ENCODE results near the gene PARP16. TPM values are rescaled to one million over a fixed set of nuclear protein-coding genes. Genes with fewer than 3 reads are reported as not detected.

Gene PARP16
- total RNA-seq, 1 experiment from 2014 or later, result 9.7 TPM

- Histone ChIP-seq H4K20me1 (ENCODE audit: insufficient read depth) (no peaks in the 10 kb centered on the region), H3K4me2 (ENCODE audit: low read length) (no peak overlapping the region), H3K27me3 (ENCODE audit: insufficient read depth, low read length) (no peaks in the 10 kb centered on the region), H3K4me1 (ENCODE audit: control insufficient read depth in 1 of 2, insufficient read depth in 2 of 2, low read length in 2 of 2) (peaks cover 11 to 24% of the 10 kb centered on the region in 2 experiments), H3K4me3 (replicated peaks in 1 of 2; ENCODE audit: low read depth in 1 of 2, low read length in 2 of 2) (no peak overlapping the region), H3K9ac (ENCODE audit: low read length) (no peak overlapping the region), H2AFZ (ENCODE audit: low read depth, low read length, poor library complexity, severe bottlenecking) (no peak overlapping the region), H3K36me3 (ENCODE audit: control insufficient read depth in 1 of 2, insufficient read depth in 2 of 2, low read length in 2 of 2) (no peaks in the 10 kb centered on the region), H3K79me2 (ENCODE audit: insufficient read depth, low read length) (no peaks in the 10 kb centered on the region), H3K9me2 (ENCODE audit: insufficient read depth) (no peaks in the 10 kb centered on the region), H3K27ac (ENCODE audit: low read depth, low read length) (no peak overlapping the region), H3K9me3 (ENCODE audit: control insufficient read depth in 1 of 2, insufficient read depth in 1 of 2, low read depth in 1 of 2, low read length in 2 of 2) (no peaks in the 10 kb centered on the region)
- ChIA-PET RAD21 (ENCODE audit: low non-redundant PET in 1 of 2, low total read pairs in 2 of 2, uncharacterized antibody in 2 of 2, unreplicated experiment in 2 of 2) (no interaction called here), POLR2A (interaction anchor here (1.3 kb wide), 1 partner anchor 15 kb away, joined by 6 read pairs; the partner anchor contains the start of gene RNU5B-1), CTCF (no interaction called here)
- no peak for TF ChIP-seq CBX3 (IDR thresholded peaks at IDR 0.05; ENCODE audit: low read depth)
- no peak for TF ChIP-seq ELF1 (IDR thresholded peaks at IDR 0.05; ENCODE audit: borderline replicate concordance, low read depth)
- no peak for TF ChIP-seq YY1 (IDR thresholded peaks at IDR 0.05; ENCODE audit: extremely low read depth, insufficient replicate concordance, low read depth, low read length)
- no peak for DNase-seq (ENCODE audit: low read depth, low spot score)
- no TSS peak for BruUV-seq (replicated peaks)
- ATAC-seq, result no peak
- intact Hi-C loops (cut with micrococcal nuclease), result no loop called here
These were observed 2.7 kb upstream of the PARP16 start for GRCh38 chr15:65289261-65289854.

- Histone ChIP-seq H3K36me3 (ENCODE audit: control insufficient read depth in 1 of 2, insufficient read depth in 2 of 2, low read length in 2 of 2) (no peaks in the 10 kb centered on the region), H3K4me2 (ENCODE audit: low read length) (peak overlapping the region; percentile 91), H3K9me2 (ENCODE audit: insufficient read depth) (no peaks in the 10 kb centered on the region), H2AFZ (ENCODE audit: low read depth, low read length, poor library complexity, severe bottlenecking) (no peak overlapping the region), H3K4me1 (ENCODE audit: control insufficient read depth in 1 of 2, insufficient read depth in 2 of 2, low read length in 2 of 2) (peaks cover 11 to 20% of the 10 kb centered on the region in 2 experiments), H3K9ac (ENCODE audit: low read length) (no peak overlapping the region), H3K27ac (ENCODE audit: low read depth, low read length) (0 out of 2 replicates have a peak overlapping the region, but pooled peaks have one; percentile 8), H3K27me3 (ENCODE audit: insufficient read depth, low read length) (no peaks in the 10 kb centered on the region), H4K20me1 (ENCODE audit: insufficient read depth) (no peaks in the 10 kb centered on the region), H3K9me3 (ENCODE audit: control insufficient read depth in 1 of 2, insufficient read depth in 1 of 2, low read depth in 1 of 2, low read length in 2 of 2) (no peaks in the 10 kb centered on the region), H3K79me2 (ENCODE audit: insufficient read depth, low read length) (no peaks in the 10 kb centered on the region), H3K4me3 (replicated peaks in 1 of 2; ENCODE audit: low read depth in 1 of 2, low read length in 2 of 2) (no peak overlapping the region; a peak in 2 of 4 replicates)
- intact Hi-C loops (cut with micrococcal nuclease), result no loop called here
- ChIA-PET CTCF (interaction anchor here (0.7 to 1.1 kb wide), 2 partner anchors 17 to 98 kb away, joined by 3 read pairs; no protein-coding TSS in a partner anchor), RAD21 (ENCODE audit: low non-redundant PET in 1 of 2, low total read pairs in 2 of 2, uncharacterized antibody in 2 of 2, unreplicated experiment in 2 of 2) (interaction anchor here in 1 of 2 experiments (0.5 kb wide), 1 partner anchor 7 kb away, joined by 4 read pairs; no protein-coding TSS in a partner anchor), POLR2A (interaction anchor here (1.3 to 2.7 kb wide), 3 partner anchors 13 to 53 kb away, joined by 3 to 46 read pairs (median 6); partner anchors contain the start of gene RNU5B-1)
- BruUV-seq (replicated peaks), result no TSS peak
- ATAC-seq (no peak), DNase-seq (ENCODE audit: low read depth, low spot score) (no peak)
- TF ChIP-seq RAD21 (IDR thresholded peaks at IDR 0.05; ENCODE audit: low read depth) (no peak), CEBPB (IDR thresholded peaks at IDR 0.05; ENCODE audit: low read depth) (no peak), ATF3 (IDR thresholded peaks at IDR 0.05) (no peak), MAX (IDR thresholded peaks at IDR 0.05) (no peak), EGR1 (IDR thresholded peaks at IDR 0.05; ENCODE audit: low read depth) (no peak), CBX3 (IDR thresholded peaks at IDR 0.05; ENCODE audit: low read depth) (no peak), ZNF274 (IDR thresholded peaks at IDR 0.05; ENCODE audit: low read depth, low read length) (no peak), YY1 (IDR thresholded peaks at IDR 0.05; ENCODE audit: extremely low read depth, insufficient replicate concordance, low read depth, low read length) (no peak), SP1 (IDR thresholded peaks at IDR 0.05; ENCODE audit: low read depth) (no peak), SRF (IDR thresholded peaks at IDR 0.05; ENCODE audit: low read depth) (no peak), POLR2AphosphoS5 (IDR thresholded peaks at IDR 0.05; ENCODE audit: low read depth, low read length) (no peak)
These were observed 805 bp upstream of the PARP16 start for GRCh38 chr15:65287520-65287855.

Data from HCT116 (cell line).